ENCODE measurements around the gene CRADD.
"Not testable (repeated sequence)": the region's sequence is repeated elsewhere in the genome, so short reads cannot be mapped to it uniquely, and the experiment has no call there.

The CRADD gene

GRCh38 chr12:93873561-93873960 is 196.4 kb downstream of the CRADD start:
- no peak for DNase-seq (ENCODE audit: low read depth)

- no peak for DNase-seq (ENCODE audit: low read depth)
These were observed 198.0 kb downstream of the CRADD start for GRCh38 chr12:93875157-93875556.

GRCh38 chr12:93876360-93876759 is 199.2 kb downstream of the CRADD start:
- no peak for DNase-seq (ENCODE audit: low read depth)

- no peak for DNase-seq (ENCODE audit: low read depth)
These were observed 200.3 kb downstream of the CRADD start for GRCh38 chr12:93877446-93877845.

GRCh38 chr12:93879476-93880421 is 202.6 kb downstream of the CRADD start:
- peak; percentile 83 for DNase-seq (ENCODE audit: low read depth)

GRCh38 chr12:93880853-93881522 is 203.8 kb downstream of the CRADD start:
- DNase-seq (ENCODE audit: low read depth): no peak

GRCh38 chr12:93882763-93883162 is 205.6 kb downstream of the CRADD start:
- no peak for DNase-seq (ENCODE audit: low read depth)

GRCh38 chr12:93883436-93884154 is 206.4 kb downstream of the CRADD start:
- DNase-seq (ENCODE audit: low read depth): peak; percentile 90

- DNase-seq (ENCODE audit: low read depth): peak; percentile 80
These were observed 207.8 kb downstream of the CRADD start for GRCh38 chr12:93884794-93885460.

GRCh38 chr12:93885973-93886532 is 208.9 kb downstream of the CRADD start:
- not testable (repeated sequence) for DNase-seq (ENCODE audit: low read depth)

- peak; percentile 92 for DNase-seq (ENCODE audit: low read depth)
These were observed 209.6 kb downstream of the CRADD start for GRCh38 chr12:93886533-93887511.

GRCh38 chr12:93888964-93889363 is 211.8 kb downstream of the CRADD start:
- DNase-seq (ENCODE audit: low read depth): no peak

GRCh38 chr12:93889516-93890212 is 212.5 kb downstream of the CRADD start:
- DNase-seq (ENCODE audit: low read depth): peak; percentile 38

- no peak for DNase-seq (ENCODE audit: low read depth)
These were observed 215.5 kb downstream of the CRADD start for GRCh38 chr12:93892423-93893268.

GRCh38 chr12:93894391-93895088 is 217.4 kb downstream of the CRADD start:
- peak; percentile 64 for DNase-seq (ENCODE audit: low read depth)

GRCh38 chr12:93895089-93895445 is 217.9 kb downstream of the CRADD start:
- DNase-seq (ENCODE audit: low read depth): peak; percentile 53

GRCh38 chr12:93896427-93896826 is 219.3 kb downstream of the CRADD start:
- peak; percentile 28 for DNase-seq (ENCODE audit: low read depth)

- no peak for DNase-seq (ENCODE audit: low read depth)
These were observed 219.8 kb downstream of the CRADD start for GRCh38 chr12:93896952-93897351.

Measured in iris pigment epithelial cell (primary cell).